GM21619 (cell line): ENCODE results near the gene CD9.
"Not testable (repeated sequence)": the region's sequence is repeated elsewhere in the genome, so short reads cannot be mapped to it uniquely, and the experiment has no call there.

Experiments
- ATAC-seq: cut with Tn5 transposase; IDR thresholded peaks from one replicate; pipeline ENCODE4 v1.9.1; 2021; ENCODE audit not compliant: unreplicated experiment

The CD9 gene

DNA sequence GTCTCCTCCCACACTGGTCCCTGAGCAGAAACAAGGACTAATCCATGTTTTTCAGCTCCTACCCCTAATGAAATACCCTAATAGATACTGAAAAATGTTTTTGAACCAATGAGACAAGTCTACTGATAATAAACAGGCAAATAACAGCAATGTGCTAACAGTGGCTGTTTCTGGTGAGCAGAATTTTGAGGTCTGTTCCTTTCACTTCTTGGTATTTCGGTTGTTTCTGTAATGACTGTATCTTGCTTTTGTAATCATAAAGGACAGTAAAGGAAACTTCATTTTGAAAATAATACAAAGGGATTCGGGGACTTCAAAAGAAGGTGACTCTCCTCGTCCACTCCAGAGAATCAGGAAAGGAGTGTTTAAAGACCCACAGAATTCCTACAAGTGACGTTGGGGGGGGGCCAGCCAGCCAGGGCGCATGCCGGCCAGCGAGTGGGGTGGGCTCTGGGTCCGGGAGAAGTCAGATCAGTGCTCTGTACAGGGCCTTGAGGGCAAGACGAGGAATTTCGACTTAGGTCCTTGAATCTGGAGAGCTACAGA is 1.1 kb upstream of the CD9 start:
- ATAC-seq: no peak

- ATAC-seq: no peak
Observed at GRCh38 chr12:6199531-6200255, 507 bp upstream of the CD9 start.

GRCh38 chr12:6201213-6201608 is 1.0 kb downstream of the CD9 start:
- ATAC-seq: no peak

- no peak for ATAC-seq
Observed at GRCh38 chr12:6201826-6202225, 1.6 kb downstream of the CD9 start.

DNA sequence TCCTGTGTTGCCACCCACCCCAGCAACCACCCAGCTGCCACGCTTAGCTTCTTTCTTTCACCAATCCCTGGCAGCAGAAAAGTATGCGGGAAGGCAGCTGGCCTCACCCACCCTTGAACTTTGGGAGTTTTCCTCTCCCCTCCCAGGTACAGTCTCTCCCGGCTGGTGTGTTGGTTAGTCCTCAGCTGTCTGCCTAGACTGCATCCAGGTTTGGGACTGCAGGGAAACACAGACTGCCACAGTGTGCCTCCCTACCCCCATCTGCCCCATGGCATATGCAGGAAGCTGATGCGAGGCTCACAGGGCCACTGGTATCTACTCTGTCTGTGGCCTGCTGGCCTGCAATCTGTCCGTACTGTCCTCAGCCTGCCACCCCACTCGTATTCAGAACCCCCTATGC is 2.1 kb downstream of the CD9 start:
- no peak for ATAC-seq

- ATAC-seq: no peak
Observed at GRCh38 chr12:6202846-6203245, 2.6 kb downstream of the CD9 start.

GRCh38 chr12:6203601-6204000 is 3.4 kb downstream of the CD9 start:
- ATAC-seq: no peak

GRCh38 chr12:6204533-6205143 is 4.4 kb downstream of the CD9 start:
- no peak for ATAC-seq

- no peak for ATAC-seq
Observed at GRCh38 chr12:6205144-6205539, 4.9 kb downstream of the CD9 start.

DNA sequence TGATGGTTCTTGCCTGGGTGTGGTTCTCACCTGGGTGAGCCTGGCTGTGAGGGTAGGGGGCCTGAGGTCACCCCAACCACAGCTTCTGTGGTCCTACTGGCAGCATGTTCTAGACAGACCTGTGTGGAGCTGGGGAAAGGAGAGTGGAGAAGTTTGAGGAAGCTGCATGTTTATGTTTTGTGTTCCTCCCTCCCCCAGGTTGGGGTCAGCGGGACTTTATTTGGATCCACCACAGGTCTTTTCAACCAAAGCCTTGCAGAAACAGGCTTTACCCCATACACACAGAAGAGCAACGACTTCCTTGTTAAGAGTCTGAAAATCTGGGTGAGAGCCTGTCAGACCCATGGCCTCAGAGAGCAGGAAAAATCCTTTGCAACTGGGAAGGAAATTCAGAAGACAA is 5.6 kb downstream of the CD9 start:
- no peak for ATAC-seq

DNA sequence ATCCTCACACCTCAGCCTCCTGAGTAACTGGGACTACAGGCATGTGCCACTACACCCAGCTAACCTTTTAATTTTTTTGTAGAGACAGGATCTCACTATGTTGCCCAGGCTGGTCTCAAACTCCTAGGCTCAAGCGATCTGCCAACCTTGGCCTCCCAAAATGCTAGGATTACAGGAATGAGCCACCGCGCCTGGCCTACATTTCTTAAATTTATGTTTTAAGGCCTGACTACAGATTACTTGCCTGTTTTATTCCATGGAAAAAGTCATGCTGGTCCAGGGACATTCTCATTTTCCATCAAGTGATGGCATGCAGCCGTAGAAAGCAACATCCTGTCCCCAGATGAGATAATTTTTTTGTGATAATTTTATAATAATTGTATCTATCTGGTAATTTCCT is 6.1 kb downstream of the CD9 start:
- no peak for ATAC-seq

DNA sequence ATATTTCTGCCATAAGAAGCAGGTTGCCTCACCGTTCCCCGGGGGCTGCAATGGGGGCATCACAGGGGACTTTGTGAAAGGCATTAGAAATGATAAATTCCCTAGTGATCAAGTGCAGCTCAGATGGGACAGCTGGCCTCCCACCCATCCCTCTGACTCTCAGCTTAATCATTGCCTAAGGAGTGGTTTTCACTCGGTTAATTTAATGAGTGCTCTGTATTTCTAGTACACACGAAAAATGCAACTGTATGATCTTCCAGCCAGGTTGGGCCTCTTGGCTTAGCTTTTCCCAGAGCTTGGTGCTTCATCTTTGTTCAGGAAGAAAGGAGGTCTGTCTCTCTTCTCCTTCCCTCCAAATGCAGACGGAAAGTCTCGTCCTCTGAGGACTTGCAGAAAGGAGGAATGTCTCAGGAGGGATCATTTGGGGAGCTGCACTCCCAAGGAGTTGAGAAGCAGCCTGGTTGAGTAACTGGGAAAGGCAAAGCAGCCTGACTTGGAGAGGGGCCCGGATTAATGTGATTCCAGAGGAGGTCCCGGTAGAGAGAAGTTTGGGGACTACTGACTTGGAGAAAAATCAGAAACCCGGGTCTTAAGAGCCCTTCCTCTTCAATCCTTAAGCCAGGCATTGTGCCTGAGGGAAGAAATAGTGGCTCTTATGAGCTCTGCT is 7.2 kb downstream of the CD9 start:
- ATAC-seq: no peak

DNA sequence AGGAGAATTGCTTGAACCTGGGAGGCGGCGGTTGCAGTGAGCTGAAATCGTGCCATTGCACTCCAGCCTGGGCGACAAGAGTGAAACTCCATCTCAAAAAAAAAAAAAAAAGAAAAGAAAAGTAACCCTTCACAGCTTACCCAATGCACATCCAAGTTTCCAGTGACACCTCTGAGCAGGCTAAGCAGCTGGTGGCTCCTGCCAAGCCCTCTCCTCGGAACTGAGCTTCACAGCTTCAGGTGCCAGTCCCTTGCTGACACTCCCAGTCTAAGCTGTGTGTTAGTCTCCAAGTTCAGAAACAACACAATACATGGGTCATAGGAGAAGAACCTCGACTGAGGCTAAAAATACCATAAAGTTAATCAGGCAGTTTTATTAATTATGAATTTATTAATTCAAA is 7.9 kb downstream of the CD9 start:
- ATAC-seq: no peak

DNA sequence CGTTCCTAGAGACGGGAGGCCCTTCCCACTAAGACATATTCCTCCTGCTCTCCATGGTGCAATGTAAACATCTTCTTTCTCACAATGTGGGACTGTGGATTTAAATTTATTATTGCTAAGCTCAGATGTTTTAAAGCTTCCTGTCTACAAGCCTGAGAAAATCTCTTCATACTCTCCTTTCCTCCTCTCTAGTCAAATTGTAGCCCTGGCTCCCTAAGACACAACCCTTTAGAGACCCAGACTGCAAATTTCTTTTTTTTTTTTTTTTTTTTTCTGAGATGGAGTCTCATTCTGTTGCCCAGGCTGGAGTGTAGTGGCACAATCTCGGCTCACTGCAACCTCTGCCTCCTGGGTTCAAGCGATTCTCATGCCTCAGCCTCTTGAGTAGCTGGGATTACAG is 9.2 kb downstream of the CD9 start:
- not testable (repeated sequence) for ATAC-seq

- no peak for ATAC-seq
Observed at GRCh38 chr12:6211421-6211869, 11.2 kb downstream of the CD9 start.

GRCh38 chr12:6212086-6212485 is 11.9 kb downstream of the CD9 start:
- ATAC-seq: no peak

DNA sequence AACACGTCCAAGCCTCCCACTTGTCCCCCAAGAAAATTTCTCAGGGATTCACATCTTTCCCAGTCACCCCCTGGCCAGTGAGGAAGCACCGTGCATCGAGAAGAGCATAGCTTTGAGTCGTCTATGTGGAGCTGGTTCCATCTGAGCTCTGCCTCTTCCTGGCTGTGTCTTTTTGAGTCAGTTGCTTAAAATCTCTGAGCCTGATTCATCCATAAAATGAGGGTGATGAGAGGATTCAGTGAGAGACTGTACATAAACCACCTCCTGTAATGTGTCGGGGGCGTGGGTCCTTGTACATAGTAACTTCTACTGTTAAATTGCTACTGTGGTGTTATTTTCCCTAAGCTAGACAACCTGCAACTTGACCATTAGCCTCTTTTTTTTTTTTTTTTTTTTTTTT is 13.8 kb downstream of the CD9 start:
- no peak for ATAC-seq

- no peak for ATAC-seq
Observed at GRCh38 chr12:6214633-6215032, 14.4 kb downstream of the CD9 start.

DNA sequence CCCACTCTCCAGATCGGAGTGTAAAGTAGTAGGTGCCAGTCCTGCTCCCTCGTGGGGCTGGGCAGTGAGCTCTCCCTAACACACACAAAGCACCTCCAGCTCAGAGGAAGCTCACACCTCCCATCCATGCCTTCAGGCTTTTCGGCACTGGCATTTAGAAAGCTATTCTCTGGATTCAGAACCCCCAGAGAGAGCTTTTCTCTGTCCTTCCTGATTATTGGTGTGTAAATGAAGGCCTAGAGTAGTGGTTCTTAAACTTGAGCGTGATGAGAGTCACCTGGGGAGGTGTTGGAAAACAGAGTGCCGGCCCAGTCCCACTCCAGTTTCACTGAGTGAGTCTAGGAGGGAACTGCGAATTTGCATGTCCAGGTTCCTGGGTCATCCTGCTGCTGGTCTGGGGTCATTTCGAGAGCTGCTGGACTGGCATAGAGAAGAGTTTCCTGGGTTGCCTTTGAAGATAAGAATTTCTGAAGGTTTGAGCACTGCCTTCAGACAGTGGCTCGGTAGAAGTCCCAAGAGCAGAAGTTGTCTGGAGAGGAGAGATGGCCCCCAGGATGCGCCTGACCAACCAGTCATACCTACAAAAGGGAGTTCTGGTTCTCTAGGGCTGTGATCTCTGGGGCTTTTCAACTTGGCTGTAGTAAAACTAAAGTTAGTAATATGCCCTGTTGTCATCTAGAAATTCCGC is 15.1 kb downstream of the CD9 start:
- ATAC-seq: no peak

GRCh38 chr12:6215932-6216494 is 15.8 kb downstream of the CD9 start:
- no peak for ATAC-seq

DNA sequence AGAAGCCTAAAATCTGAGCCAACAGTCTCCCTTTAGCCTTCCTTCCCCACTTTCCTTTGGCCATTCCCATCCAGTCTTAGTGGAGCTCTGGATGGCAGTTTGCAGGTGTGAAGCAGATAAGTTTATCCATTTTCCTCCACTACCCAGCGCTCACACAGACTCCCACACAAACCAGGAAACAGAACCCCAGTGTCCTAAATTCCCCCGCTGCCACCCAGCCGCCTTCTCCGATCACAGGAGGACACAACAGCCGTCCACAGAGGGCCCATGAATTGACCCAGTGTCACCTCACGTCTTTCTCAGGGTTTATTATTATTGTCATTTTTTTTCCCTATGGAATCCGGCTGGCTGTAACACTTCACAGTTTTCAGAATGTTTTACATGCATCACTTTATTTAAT is 16.4 kb downstream of the CD9 start:
- no peak for ATAC-seq
